ENCODE data around the gene ABI3.

The ABI3 gene

DNA sequence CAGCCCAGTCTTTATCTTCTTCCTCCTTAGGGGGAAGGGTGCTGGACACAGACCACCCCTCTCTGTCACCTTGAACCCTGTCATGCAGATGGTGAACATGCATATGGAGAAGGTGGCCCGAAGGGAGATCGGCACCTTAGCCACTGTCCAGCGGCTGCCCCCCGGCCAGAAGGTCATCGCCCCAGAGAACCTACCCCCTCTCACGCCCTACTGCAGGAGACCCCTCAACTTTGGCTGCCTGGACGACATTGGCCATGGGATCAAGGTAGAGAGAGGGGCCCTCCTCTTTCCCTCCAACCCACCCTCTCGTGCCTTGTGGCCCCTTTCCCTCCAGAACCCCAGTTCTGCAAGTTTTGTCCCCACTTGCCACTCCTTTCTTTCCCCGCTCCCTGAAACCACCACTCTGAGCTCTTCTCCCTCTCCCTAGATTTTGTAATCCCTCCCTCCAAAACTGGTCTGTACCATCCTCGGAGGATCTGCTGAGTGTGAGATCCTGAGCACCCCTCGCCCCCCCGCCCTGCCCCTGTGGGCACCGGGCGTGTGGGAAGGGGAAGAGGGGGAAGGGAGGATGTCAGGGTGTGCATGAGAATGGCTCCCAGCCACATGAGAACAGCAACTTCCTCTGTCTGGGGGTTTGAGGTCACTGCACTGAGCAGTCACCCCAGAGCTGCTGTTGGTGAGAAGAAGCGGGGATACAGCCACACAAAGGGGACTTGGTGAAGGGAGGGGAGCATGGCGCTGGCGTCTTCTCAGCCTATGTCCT, 7.3 kb downstream of the ABI3 start:
- in situ Hi-C loops (cut with HindIII; ENCODE audit: low sequenced_read_pairs): no loop called here
- no peak overlapping the region for H3K4me3 ChIP-seq (ENCODE audit: low read depth, low read length)
- DNase-seq (ENCODE audit: low read depth): no peak
- TF ChIP-seq, protein P1, sequence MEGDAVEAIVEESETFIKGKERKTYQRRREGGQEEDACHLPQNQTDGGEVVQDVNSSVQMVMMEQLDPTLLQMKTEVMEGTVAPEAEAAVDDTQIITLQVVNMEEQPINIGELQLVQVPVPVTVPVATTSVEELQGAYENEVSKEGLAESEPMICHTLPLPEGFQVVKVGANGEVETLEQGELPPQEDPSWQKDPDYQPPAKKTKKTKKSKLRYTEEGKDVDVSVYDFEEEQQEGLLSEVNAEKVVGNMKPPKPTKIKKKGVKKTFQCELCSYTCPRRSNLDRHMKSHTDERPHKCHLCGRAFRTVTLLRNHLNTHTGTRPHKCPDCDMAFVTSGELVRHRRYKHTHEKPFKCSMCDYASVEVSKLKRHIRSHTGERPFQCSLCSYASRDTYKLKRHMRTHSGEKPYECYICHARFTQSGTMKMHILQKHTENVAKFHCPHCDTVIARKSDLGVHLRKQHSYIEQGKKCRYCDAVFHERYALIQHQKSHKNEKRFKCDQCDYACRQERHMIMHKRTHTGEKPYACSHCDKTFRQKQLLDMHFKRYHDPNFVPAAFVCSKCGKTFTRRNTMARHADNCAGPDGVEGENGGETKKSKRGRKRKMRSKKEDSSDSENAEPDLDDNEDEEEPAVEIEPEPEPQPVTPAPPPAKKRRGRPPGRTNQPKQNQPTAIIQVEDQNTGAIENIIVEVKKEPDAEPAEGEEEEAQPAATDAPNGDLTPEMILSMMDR (IDR thresholded peaks at IDR 0.05; ENCODE audit: low read depth, low read length, missing control alignments): no peak

DNA sequence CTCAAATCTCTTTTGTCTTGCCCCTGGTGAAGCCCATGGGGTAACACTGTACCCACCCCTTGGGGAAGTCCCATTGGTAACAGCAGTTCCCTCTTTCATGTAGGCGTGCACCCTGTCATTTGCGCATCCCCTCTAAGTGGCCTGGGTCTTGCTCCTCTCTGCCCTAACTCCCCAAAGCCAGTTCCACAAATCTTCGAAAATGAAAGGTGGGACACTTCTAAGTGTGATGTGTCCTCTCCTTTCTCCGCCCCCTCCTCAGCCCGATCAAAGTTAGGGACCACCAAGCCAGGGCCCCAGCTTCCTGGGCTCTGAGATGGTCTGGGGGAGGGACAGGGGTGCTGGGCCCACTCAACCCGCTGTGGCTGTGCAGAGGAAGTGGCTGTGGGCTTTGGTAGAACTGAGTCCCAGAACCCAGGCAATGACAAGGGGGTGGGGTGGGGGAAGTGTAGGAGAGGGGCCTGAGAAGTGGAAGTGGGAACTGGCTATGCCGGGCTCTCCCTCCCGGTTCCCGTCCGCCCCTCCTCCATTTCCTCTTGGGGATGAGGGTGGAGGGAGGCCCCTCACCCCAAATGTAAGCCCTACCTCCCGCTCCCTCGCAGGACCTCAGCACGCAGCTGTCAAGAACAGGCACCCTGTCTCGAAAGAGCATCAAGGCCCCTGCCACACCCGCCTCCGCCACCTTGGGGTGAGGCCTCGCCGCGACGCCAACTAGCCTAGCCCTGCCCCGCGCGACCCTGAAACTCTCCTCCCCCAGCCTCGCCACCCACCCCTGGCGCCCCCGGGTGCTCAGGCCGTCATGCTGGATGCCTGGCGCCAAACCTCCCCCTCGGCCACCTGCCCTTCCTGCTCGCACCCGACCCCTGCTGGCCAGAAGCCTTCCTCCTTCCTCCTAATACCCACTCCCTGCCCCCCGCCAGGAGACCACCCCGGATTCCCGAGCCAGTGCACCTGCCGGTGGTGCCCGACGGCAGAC, 8.7 kb downstream of the ABI3 start:
- in situ Hi-C loops (cut with HindIII; ENCODE audit: low sequenced_read_pairs): no loop called here
- TF ChIP-seq, protein P1 (IDR thresholded peaks at IDR 0.05; ENCODE audit: low read depth, low read length, missing control alignments): no peak
- no peak for DNase-seq (ENCODE audit: low read depth)
- no peak overlapping the region for H3K4me3 ChIP-seq (ENCODE audit: low read depth, low read length)

DNA sequence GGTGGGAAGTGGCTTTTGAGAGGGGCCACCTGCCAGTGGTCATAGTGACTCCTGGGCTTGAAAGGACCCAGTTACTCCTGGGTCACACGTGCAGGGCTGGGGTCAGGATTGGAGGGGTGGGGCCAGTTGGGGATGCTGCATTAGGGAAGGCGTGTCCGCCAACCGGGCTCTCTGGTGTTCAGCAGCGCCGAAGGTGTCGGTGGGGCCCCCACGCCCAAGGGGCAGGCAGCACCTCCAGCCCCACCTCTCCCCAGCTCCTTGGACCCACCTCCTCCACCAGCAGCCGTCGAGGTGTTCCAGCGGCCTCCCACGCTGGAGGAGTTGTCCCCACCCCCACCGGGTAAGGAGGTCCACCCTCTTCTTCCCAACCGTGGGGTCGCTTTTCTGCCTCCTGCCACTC, 9.5 kb downstream of the ABI3 start:
- TF ChIP-seq, protein P1 (IDR thresholded peaks at IDR 0.05; ENCODE audit: low read depth, low read length, missing control alignments): no peak
- H3K4me3 ChIP-seq (ENCODE audit: low read depth, low read length): no peak overlapping the region
- in situ Hi-C loops (cut with HindIII; ENCODE audit: low sequenced_read_pairs): no loop called here
- DNase-seq (ENCODE audit: low read depth): no peak

DNA sequence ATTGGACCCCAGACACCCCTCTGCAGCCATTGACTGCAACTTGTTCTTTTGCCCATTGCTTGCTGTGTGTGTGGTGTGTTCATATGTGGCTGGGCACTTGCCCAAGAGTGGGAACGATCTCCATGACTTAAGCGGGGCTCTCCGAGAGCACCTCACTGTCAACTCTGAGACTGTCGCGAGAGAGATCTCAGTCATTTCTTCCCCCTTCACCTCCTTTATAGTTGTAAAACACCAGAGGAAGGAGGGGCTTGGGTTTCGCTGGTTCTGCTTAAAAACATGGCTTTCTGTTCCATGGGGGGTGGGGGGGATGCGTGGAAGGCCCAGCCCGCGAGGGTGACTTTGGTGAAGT, 12.6 kb downstream of the ABI3 start:
- TF ChIP-seq, protein P1 (IDR thresholded peaks at IDR 0.05; ENCODE audit: low read depth, low read length, missing control alignments): no peak
- H3K4me3 ChIP-seq (ENCODE audit: low read depth, low read length): no peak overlapping the region
- in situ Hi-C loops (cut with HindIII; ENCODE audit: low sequenced_read_pairs): no loop called here
- no peak for DNase-seq (ENCODE audit: low read depth)

DNA sequence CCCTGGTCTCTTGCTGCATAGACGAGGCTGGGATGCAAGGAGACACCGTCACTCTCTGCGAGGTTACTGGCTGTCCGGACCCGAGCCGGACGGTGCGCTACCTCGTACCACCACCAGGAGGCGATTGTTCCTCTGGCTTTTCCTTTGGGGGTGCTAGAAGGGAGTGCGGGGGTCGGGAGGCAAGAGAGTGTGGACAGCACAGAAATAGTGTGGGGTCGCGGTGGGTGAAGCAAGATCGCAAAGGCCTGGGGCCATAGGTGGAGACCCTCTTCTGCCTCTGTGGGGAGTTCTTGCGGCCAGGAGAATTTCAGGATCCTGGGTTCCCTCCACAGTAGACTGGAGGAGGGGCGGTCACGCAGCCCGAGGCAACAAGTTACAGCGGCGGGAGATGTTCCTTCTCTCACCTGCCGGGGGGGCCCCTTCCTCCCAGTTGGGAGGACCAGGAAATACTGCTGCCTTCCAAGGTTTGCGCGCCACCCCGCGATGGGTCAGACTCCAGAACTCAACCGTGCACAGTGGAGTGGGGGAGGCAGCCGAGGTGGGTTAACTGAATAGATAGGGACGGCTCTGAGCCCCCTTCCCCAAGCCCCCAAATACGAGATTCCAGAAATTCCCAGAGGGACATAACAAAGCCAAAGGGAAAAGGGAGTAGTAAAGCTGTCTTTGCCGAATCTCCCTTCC, 13.2 kb downstream of the ABI3 start:
- in situ Hi-C loops (cut with HindIII; ENCODE audit: low sequenced_read_pairs): no loop called here
- no peak for DNase-seq (ENCODE audit: low read depth)
- no peak overlapping the region for H3K4me3 ChIP-seq (ENCODE audit: low read depth, low read length)
- TF ChIP-seq, protein P1 (IDR thresholded peaks at IDR 0.05; ENCODE audit: low read depth, low read length, missing control alignments): peak; percentile 94
